ENCODE data around the gene NEK1. TPM values are rescaled to one million over a fixed set of nuclear protein-coding genes. Genes with fewer than 3 reads are reported as not detected.

NEK1 gene
- total and polyA plus RNA-seq, 2 donors (not counting 3 experiments of a cell fraction or from before 2014, with no cell fraction given) = 2.6 to 10.1 TPM

DNA sequence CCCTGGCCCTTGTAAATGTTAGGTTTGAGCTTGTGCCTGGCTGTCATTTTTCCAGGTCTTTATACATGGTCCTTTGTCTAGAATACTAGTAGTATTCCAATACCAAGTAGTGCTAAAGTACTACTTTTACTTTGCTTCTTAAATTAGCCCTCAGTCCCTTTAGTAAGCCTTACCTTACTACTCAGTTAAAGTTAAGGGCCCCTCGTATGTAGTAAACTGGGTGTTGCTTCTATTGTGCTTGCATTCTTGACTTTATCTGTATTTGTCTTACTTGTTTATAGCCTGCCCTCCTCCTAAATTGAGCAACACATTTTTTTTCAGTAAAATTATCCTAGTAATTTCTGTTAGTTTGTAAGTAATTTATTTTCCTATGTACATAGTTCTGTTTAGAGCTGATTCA, 33.2 kb upstream of the NEK1 start:
- no peaks in the 10 kb centered on the region for H3K9me3 ChIP-seq (replicated peaks; ENCODE audit: control insufficient read depth, insufficient read depth, low read length)
- intact Hi-C loops (cut with micrococcal nuclease) (no loop called here), dilution Hi-C loops (cut with MboI; ENCODE audit: extremely low pct_ligation_motif_present, low sequenced_read_pairs) (no loop called here)
- DNase-seq (ENCODE audit: low read depth, low spot score) (no peak), FAIRE-seq (no peak)
- no peaks in the 10 kb centered on the region for H4K20me1 ChIP-seq (replicated peaks; ENCODE audit: control insufficient read depth, extremely low read depth, insufficient read depth, low read length)
- no peaks in the 10 kb centered on the region for H3K9me1 ChIP-seq (replicated peaks; ENCODE audit: control insufficient read depth, extremely low read depth, insufficient read depth, low read length)
- no peaks in the 10 kb centered on the region for H3K4me1 ChIP-seq (ENCODE audit: control insufficient read depth, extremely low read depth, insufficient read depth, low read length)
- no peak overlapping the region for H3K4me2 ChIP-seq (ENCODE audit: insufficient read depth, low read length)
- H3K27me3 ChIP-seq (ENCODE audit: control insufficient read depth in 2 of 2, insufficient read depth in 2 of 2, low read length in 2 of 2) = no peaks in the 10 kb centered on the region
- BruUV-seq (replicated peaks) = no TSS peak
- H3K79me2 ChIP-seq (ENCODE audit: control insufficient read depth, insufficient read depth, low read length) = no peaks in the 10 kb centered on the region
- H2AFZ ChIP-seq (ENCODE audit: low read depth, low read length) = no peak overlapping the region
- H3K36me3 ChIP-seq (ENCODE audit: control insufficient read depth in 2 of 2, extremely low read depth in 1 of 2, insufficient read depth in 2 of 2, low read length in 2 of 2) = no peaks in the 10 kb centered on the region
- no peak overlapping the region for H3K27ac ChIP-seq (ENCODE audit: insufficient read depth, low read depth, low read length)
- ChIA-PET POLR2A (no interaction called here), CTCF (no interaction called here)
- no peak overlapping the region for H3K4me3 ChIP-seq (replicated peaks in 1 of 3; ENCODE audit: insufficient read depth in 1 of 3, low read depth in 1 of 3, low read length in 3 of 3)
- TF ChIP-seq CTCF (IDR thresholded peaks at IDR 0.05; ENCODE audit: extremely low read depth in 1 of 2, insufficient read depth in 1 of 2, low read depth in 1 of 2, low read length in 2 of 2) = no peak
- no peak for TF ChIP-seq POLR2A (IDR thresholded peaks at IDR 0.05; ENCODE audit: low read depth, low read length)
- no peak for TF ChIP-seq POLR2AphosphoS5 (IDR thresholded peaks at IDR 0.05; ENCODE audit: insufficient read depth, low read depth, low read length)
- no peak for TF ChIP-seq MAX (IDR thresholded peaks at IDR 0.05; ENCODE audit: insufficient read depth, insufficient read length)
- no peak for TF ChIP-seq GATA2 (IDR thresholded peaks at IDR 0.05; ENCODE audit: insufficient read depth, insufficient read length, low read depth, low read length)
- TF ChIP-seq JUN (IDR thresholded peaks at IDR 0.05; ENCODE audit: borderline replicate concordance, insufficient read depth, insufficient read length, low read depth) = no peak
- no peak overlapping the region for H3K9ac ChIP-seq (replicated peaks; ENCODE audit: extremely low read depth, insufficient read depth, low read length)

- dilution Hi-C loops (cut with MboI; ENCODE audit: extremely low pct_ligation_motif_present, low sequenced_read_pairs) = no loop called here
- no peaks in the 10 kb centered on the region for H3K79me2 ChIP-seq (ENCODE audit: control insufficient read depth, insufficient read depth, low read length)
- H2AFZ ChIP-seq (ENCODE audit: low read depth, low read length) = no peak overlapping the region
- H3K4me2 ChIP-seq (ENCODE audit: insufficient read depth, low read length) = no peak overlapping the region
- no peaks in the 10 kb centered on the region for H3K9me3 ChIP-seq (replicated peaks; ENCODE audit: control insufficient read depth, insufficient read depth, low read length)
- H3K4me3 ChIP-seq (replicated peaks in 1 of 3; ENCODE audit: insufficient read depth in 1 of 3, low read depth in 1 of 3, low read length in 3 of 3) = no peak overlapping the region
- intact Hi-C loops (cut with micrococcal nuclease) = no loop called here
- DNase-seq (ENCODE audit: low read depth, low spot score) (no peak), FAIRE-seq (no peak)
- H4K20me1 ChIP-seq (replicated peaks; ENCODE audit: control insufficient read depth, extremely low read depth, insufficient read depth, low read length) = no peaks in the 10 kb centered on the region
- no TSS peak for BruUV-seq (replicated peaks)
- H3K4me1 ChIP-seq (ENCODE audit: control insufficient read depth, extremely low read depth, insufficient read depth, low read length) = no peaks in the 10 kb centered on the region
- TF ChIP-seq GATA2 (IDR thresholded peaks at IDR 0.05; ENCODE audit: insufficient read depth, insufficient read length, low read depth, low read length) (no peak), EZH2 (IDR thresholded peaks at IDR 0.05; ENCODE audit: borderline replicate concordance, low read depth, low read length, severe bottlenecking) (no peak), POLR2A (IDR thresholded peaks at IDR 0.05; ENCODE audit: low read depth, low read length) (no peak), CTCF (IDR thresholded peaks at IDR 0.05; ENCODE audit: extremely low read depth in 1 of 2, insufficient read depth in 1 of 2, low read depth in 1 of 2, low read length in 2 of 2) (no peak), JUN (IDR thresholded peaks at IDR 0.05; ENCODE audit: borderline replicate concordance, insufficient read depth, insufficient read length, low read depth) (no peak), MAX (IDR thresholded peaks at IDR 0.05; ENCODE audit: insufficient read depth, insufficient read length) (no peak), MYC (IDR thresholded peaks at IDR 0.05; ENCODE audit: low read depth, low read length) (no peak), POLR2AphosphoS5 (IDR thresholded peaks at IDR 0.05; ENCODE audit: insufficient read depth, low read depth, low read length) (no peak), FOS (IDR thresholded peaks at IDR 0.05; ENCODE audit: borderline replicate concordance, insufficient read depth, low read length) (no peak)
- ChIA-PET POLR2A (no interaction called here), CTCF (no interaction called here)
- H3K9ac ChIP-seq (replicated peaks; ENCODE audit: extremely low read depth, insufficient read depth, low read length) = no peak overlapping the region
- H3K27ac ChIP-seq (ENCODE audit: insufficient read depth, low read depth, low read length) = no peak overlapping the region
- H3K36me3 ChIP-seq (ENCODE audit: control insufficient read depth in 2 of 2, extremely low read depth in 1 of 2, insufficient read depth in 2 of 2, low read length in 2 of 2) = no peaks in the 10 kb centered on the region
- H3K27me3 ChIP-seq (ENCODE audit: control insufficient read depth in 2 of 2, insufficient read depth in 2 of 2, low read length in 2 of 2) = no peaks in the 10 kb centered on the region
- H3K9me1 ChIP-seq (replicated peaks; ENCODE audit: control insufficient read depth, extremely low read depth, insufficient read depth, low read length) = no peaks in the 10 kb centered on the region
Measured at GRCh38 chr4:169644802-169645201, 32.4 kb upstream of the NEK1 start.

Data from endothelial cell of umbilical vein (primary cell).